MM.1S (cell line): ENCODE data around the gene EFNA2.

Experiments used
- EZH2 ChIP-seq: fragments of 300-600 bp; sonication (generic); optimal IDR thresholded peaks from 2 replicates; pipeline ENCODE3; 2017; ENCODE audit warnings: low read depth, mild to moderate bottlenecking, antibody characterized with exemption, low read length, mixed read lengths
- TF ChIP-seq, protein P1 (sequence below): fragments of 300-600 bp; sonication (generic); IDR thresholded peaks from 2 replicates; pipeline ENCODE4 v1.5.1; 2016; ENCODE audit warnings: antibody characterized with exemption, low read length, mixed read lengths

DNA sequence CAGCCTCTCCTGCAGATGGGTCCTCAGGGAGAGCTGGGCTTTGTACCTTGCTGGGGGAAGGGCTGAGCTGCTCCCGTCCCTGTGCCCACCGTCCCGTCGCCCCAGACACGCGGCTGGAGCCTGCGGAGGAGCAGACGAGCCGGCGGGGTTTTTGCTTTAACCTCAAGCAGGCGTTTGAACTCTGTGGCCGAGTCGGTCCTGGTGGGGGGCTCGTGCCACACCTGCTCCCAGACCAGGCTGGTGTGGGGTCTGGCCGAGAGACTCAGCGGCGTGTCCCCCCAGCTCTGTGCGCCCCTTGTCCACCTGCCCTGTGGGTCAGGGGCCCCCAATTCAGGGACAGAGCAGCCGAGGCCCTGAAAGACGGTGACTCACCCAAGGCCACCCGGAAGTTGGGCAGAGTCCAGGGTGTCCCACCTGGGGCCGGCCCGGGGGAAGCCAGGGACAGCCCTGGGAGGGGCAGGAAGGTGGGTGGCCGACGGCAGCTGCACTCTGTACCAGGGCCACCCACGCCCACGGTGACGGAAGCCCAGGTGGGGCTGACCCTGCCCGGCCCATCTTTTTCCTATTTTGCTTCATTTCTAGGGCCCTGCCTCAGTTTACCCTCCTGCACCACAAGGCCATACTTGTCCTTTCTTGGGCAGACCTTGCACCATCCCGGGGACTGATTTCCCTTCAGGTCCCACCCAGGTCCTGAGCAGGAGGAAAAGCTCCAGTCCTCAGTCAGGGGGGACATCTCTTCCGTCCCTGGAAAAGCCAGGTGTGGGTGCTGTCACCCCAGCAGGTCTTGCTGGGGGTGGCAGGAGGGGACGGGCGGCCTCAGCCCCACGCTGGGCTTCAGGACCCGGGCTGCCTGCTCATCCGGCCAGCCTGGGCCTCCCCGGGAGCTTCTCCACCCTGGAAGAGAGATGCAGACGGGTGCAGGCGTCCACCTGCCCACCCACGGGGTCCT is 5.3 kb downstream of the EFNA2 start:
- TF ChIP-seq, protein P1, sequence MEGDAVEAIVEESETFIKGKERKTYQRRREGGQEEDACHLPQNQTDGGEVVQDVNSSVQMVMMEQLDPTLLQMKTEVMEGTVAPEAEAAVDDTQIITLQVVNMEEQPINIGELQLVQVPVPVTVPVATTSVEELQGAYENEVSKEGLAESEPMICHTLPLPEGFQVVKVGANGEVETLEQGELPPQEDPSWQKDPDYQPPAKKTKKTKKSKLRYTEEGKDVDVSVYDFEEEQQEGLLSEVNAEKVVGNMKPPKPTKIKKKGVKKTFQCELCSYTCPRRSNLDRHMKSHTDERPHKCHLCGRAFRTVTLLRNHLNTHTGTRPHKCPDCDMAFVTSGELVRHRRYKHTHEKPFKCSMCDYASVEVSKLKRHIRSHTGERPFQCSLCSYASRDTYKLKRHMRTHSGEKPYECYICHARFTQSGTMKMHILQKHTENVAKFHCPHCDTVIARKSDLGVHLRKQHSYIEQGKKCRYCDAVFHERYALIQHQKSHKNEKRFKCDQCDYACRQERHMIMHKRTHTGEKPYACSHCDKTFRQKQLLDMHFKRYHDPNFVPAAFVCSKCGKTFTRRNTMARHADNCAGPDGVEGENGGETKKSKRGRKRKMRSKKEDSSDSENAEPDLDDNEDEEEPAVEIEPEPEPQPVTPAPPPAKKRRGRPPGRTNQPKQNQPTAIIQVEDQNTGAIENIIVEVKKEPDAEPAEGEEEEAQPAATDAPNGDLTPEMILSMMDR = no peak
- TF ChIP-seq EZH2 = no peak
